Gastrocnemius medialis (tissue), 4 donors: Measurements from ENCODE around the gene FHIP1B.

Experiments
- POLR2A ChIP-seq, 2 donors: fragments of 450-650 bp; IDR thresholded peaks; one replicate each; pipeline ENCODE4 v1.6.1; 2017; ENCODE audit warnings: antibody characterized with exemption in 2 of 2, mild to moderate bottlenecking in 2 of 2, moderate library complexity in 2 of 2
- TF ChIP-seq, protein P1 (sequence below), 5 experiments: fragments of 450-650 bp in 3 of 5; fragments of 200-600 bp in 2 of 5; sonication (generic) in 2 of 5; IDR thresholded peaks in 4 of 5; conservative IDR thresholded peaks in 1 of 5; 1 replicate in 4 of 5; 2 replicates in 1 of 5; pipeline ENCODE4 v1.5.1; 2016 to 2019; ENCODE audit warnings: antibody characterized with exemption in 5 of 5, mild to moderate bottlenecking in 3 of 5, moderate library complexity in 3 of 5

DNA sequence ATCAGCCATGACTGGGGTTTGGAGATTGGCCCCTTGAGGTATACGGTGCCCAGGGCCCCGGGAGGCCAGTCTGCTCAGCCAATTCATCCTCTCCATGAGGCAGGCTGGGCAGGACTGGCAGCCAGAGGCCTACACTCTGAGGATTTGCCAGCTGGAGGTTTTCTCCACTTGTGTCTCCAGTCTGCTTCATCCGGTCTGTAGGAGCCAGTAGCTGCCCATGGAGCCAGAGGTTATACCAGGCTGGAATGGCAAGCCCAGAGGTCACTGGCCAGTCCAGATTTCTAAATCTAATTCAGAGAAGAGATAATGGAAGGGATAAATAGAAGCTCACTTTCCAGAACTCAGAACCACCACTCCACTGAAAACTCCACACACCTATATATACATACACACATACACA is 10.0 kb downstream of the FHIP1B start:
- TF ChIP-seq, protein P1, sequence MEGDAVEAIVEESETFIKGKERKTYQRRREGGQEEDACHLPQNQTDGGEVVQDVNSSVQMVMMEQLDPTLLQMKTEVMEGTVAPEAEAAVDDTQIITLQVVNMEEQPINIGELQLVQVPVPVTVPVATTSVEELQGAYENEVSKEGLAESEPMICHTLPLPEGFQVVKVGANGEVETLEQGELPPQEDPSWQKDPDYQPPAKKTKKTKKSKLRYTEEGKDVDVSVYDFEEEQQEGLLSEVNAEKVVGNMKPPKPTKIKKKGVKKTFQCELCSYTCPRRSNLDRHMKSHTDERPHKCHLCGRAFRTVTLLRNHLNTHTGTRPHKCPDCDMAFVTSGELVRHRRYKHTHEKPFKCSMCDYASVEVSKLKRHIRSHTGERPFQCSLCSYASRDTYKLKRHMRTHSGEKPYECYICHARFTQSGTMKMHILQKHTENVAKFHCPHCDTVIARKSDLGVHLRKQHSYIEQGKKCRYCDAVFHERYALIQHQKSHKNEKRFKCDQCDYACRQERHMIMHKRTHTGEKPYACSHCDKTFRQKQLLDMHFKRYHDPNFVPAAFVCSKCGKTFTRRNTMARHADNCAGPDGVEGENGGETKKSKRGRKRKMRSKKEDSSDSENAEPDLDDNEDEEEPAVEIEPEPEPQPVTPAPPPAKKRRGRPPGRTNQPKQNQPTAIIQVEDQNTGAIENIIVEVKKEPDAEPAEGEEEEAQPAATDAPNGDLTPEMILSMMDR (IDR thresholded peaks at IDR 0.05 in 4 of 5, conservative IDR thresholded peaks at IDR 0.05 in 1 of 5), result no peak
- TF ChIP-seq POLR2A (IDR thresholded peaks at IDR 0.05), result no peak
